Measurements from ENCODE around the gene CD53.

Gene CD53

GRCh38 chr1:110902820-110903463 lies 30.0 kb downstream of the CD53 start:
- TF ChIP-seq SIN3A (IDR thresholded peaks at IDR 0.05; ENCODE audit: borderline replicate concordance, insufficient read depth, low read length) (no peak), TAF1 (IDR thresholded peaks at IDR 0.05; ENCODE audit: borderline replicate concordance, insufficient read depth, low read length) (no peak), REST (IDR thresholded peaks at IDR 0.05; ENCODE audit: insufficient read depth in 1 of 2, low read depth in 2 of 2, low read length in 2 of 2) (no peak), POLR2AphosphoS5 (IDR thresholded peaks at IDR 0.05; ENCODE audit: low read depth, low read length) (no peak), FOXP2 (optimal IDR thresholded peaks at IDR 0.05; ENCODE audit: borderline replicate concordance, extremely low read depth, extremely low read length, insufficient read depth) (no peak)

GRCh38 chr1:110903853-110904500 lies 31.0 kb downstream of the CD53 start:
- TF ChIP-seq TAF1 (IDR thresholded peaks at IDR 0.05; ENCODE audit: borderline replicate concordance, insufficient read depth, low read length) (no peak), REST (IDR thresholded peaks at IDR 0.05; ENCODE audit: insufficient read depth in 1 of 2, low read depth in 2 of 2, low read length in 2 of 2) (no peak), FOXP2 (optimal IDR thresholded peaks at IDR 0.05; ENCODE audit: borderline replicate concordance, extremely low read depth, extremely low read length, insufficient read depth) (no peak), SIN3A (IDR thresholded peaks at IDR 0.05; ENCODE audit: borderline replicate concordance, insufficient read depth, low read length) (no peak), POLR2AphosphoS5 (IDR thresholded peaks at IDR 0.05; ENCODE audit: low read depth, low read length) (no peak)

GRCh38 chr1:110912784-110913183 lies 39.8 kb downstream of the CD53 start:
- no peak for TF ChIP-seq TAF1 (IDR thresholded peaks at IDR 0.05; ENCODE audit: borderline replicate concordance, insufficient read depth, low read length)

GRCh38 chr1:110914676-110915075 lies 41.7 kb downstream of the CD53 start:
- TF ChIP-seq FOXP2 (optimal IDR thresholded peaks at IDR 0.05; ENCODE audit: borderline replicate concordance, extremely low read depth, extremely low read length, insufficient read depth) (no peak), REST (IDR thresholded peaks at IDR 0.05; ENCODE audit: insufficient read depth in 1 of 2, low read depth in 2 of 2, low read length in 2 of 2) (no peak), TAF1 (IDR thresholded peaks at IDR 0.05; ENCODE audit: borderline replicate concordance, insufficient read depth, low read length) (no peak), POLR2AphosphoS5 (IDR thresholded peaks at IDR 0.05; ENCODE audit: low read depth, low read length) (no peak), SIN3A (IDR thresholded peaks at IDR 0.05; ENCODE audit: borderline replicate concordance, insufficient read depth, low read length) (no peak)

- TF ChIP-seq FOXP2 (optimal IDR thresholded peaks at IDR 0.05; ENCODE audit: borderline replicate concordance, extremely low read depth, extremely low read length, insufficient read depth), result no peak
- no peak for TF ChIP-seq SIN3A (IDR thresholded peaks at IDR 0.05; ENCODE audit: borderline replicate concordance, insufficient read depth, low read length)
- no peak for TF ChIP-seq REST (IDR thresholded peaks at IDR 0.05; ENCODE audit: insufficient read depth in 1 of 2, low read depth in 2 of 2, low read length in 2 of 2)
- TF ChIP-seq POLR2AphosphoS5 (IDR thresholded peaks at IDR 0.05; ENCODE audit: low read depth, low read length), result no peak
- no peak for TF ChIP-seq TAF1 (IDR thresholded peaks at IDR 0.05; ENCODE audit: borderline replicate concordance, insufficient read depth, low read length)
Observed at GRCh38 chr1:110915804-110916203, 42.9 kb downstream of the CD53 start.
